HepG2 (cell line): ENCODE data around the gene SPSB1. TPM values are rescaled to one million over a fixed set of nuclear protein-coding genes. Genes with fewer than 3 reads are reported as not detected.

Experiments
- ARID4A ChIP-seq: sonication (generic); formaldehyde crosslinking; IDR thresholded peaks from 2 replicates; pipeline ENCODE4 v1.5.0; 2020; ENCODE audit warnings: mild to moderate bottlenecking, missing genetic modification reagents, borderline replicate concordance
- CREM ChIP-seq, 2 experiments: sonication (generic) in 1 of 2; formaldehyde crosslinking in 1 of 2; IDR thresholded peaks; 2 replicates each; pipeline versions ENCODE4 v1.4.0 to v1.6.1; 2016 to 2020; ENCODE audit warnings: antibody characterized with exemption in 1 of 2, mild to moderate bottlenecking in 1 of 2, missing genetic modification reagents in 1 of 2
- GABPB1 ChIP-seq: IDR thresholded peaks from 2 replicates; pipeline ENCODE4 v1.6.1; 2016; ENCODE audit warnings: mild to moderate bottlenecking, missing genetic modification reagents, moderate library complexity, missing compliant biosample characterization
- GPBP1L1 ChIP-seq: sonication (generic); formaldehyde crosslinking; IDR thresholded peaks from 2 replicates; pipeline ENCODE4 v1.5.0; 2020; ENCODE audit warnings: mild to moderate bottlenecking, missing genetic modification reagents
- MLXIP ChIP-seq: sonication (generic); formaldehyde crosslinking; IDR thresholded peaks from 2 replicates; pipeline ENCODE4 v1.9.0; 2021; ENCODE audit warnings: missing genetic modification reagents, borderline replicate concordance
- NFAT5 ChIP-seq: sonication (generic); formaldehyde crosslinking; IDR thresholded peaks from 2 replicates; pipeline ENCODE4 v1.4.0; 2020; ENCODE audit warnings: missing genetic modification reagents
- ZBTB3 ChIP-seq: sonication (generic); formaldehyde crosslinking; IDR thresholded peaks from 2 replicates; pipeline ENCODE4 v1.4.0; 2020; ENCODE audit warnings: low read depth, mild to moderate bottlenecking, moderate library complexity, missing genetic modification reagents, borderline replicate concordance
- ZBTB46 ChIP-seq: sonication (generic); formaldehyde crosslinking; IDR thresholded peaks from 2 replicates; pipeline ENCODE4 v1.4.0; 2020; ENCODE audit warnings: mild to moderate bottlenecking, missing genetic modification reagents, borderline replicate concordance
- ZNF207 ChIP-seq: fragments of 450-650 bp; IDR thresholded peaks from 2 replicates; pipeline ENCODE4 v1.6.1; 2016; ENCODE audit warnings: antibody characterized with exemption, borderline replicate concordance
- ZNF761 ChIP-seq: sonication (generic); formaldehyde crosslinking; conservative IDR thresholded peaks from 2 replicates; pipeline ENCODE4 v1.4.0; 2020; ENCODE audit warnings: mild to moderate bottlenecking, missing genetic modification reagents
- polyA plus RNA-seq, 8 experiments: library from polyadenylated mRNA; depleted of rRNA in 3 of 8; stranded (reverse) in 7 of 8; unstranded in 1 of 8; fragments of >200 nt; fragmentation: Illumina TruSeq in 4 of 8; extraction: Trizol in 4 of 8; gene quantifications; 2 replicates each; pipeline versions ENCODE4 v1.2.1 to v1.2.3, GENCODE V29; 2011 to 2016; ENCODE audit warnings: low read depth in 4 of 8, missing spikeins in 1 of 8, mixed read lengths in 1 of 8; ENCODE audit not compliant: insufficient read depth in 1 of 8
- total RNA-seq, 5 experiments: library from RNA; depleted of rRNA; stranded (reverse); fragments of >200 nt; fragmentation: Illumina TruSeq; extraction: Trizol; gene quantifications; 2 replicates each; pipeline ENCODE4 v1.2.3, GENCODE V29; 2016; ENCODE audit warnings: low read depth in 1 of 5

SPSB1 gene
- total and polyA plus RNA-seq, 2 of the 13 experiments (the other 11 are each of a cell fraction or from before 2014, with no cell fraction given) = 5.0 to 8.0 TPM

- no peak; the same call in 1 of the 2 replicates for TF ChIP-seq CREM (IDR thresholded peaks at IDR 0.05)
- no peak for TF ChIP-seq CREM (CRISPR knock-in tag; IDR thresholded peaks at IDR 0.05)
- TF ChIP-seq ZBTB3 (CRISPR knock-in tag) = 0 out of 2 replicates have a peak, but pooled peaks have one; percentile 50
- TF ChIP-seq GABPB1 (CRISPR knock-in tag) = peak; percentile 21
- TF ChIP-seq ZNF207 = no peak
- no peak for TF ChIP-seq MLXIP
- TF ChIP-seq ZBTB46 (CRISPR knock-in tag) = peak; percentile 35; the same call in 1 of the 2 replicates
- TF ChIP-seq ARID4A (CRISPR knock-in tag) = peak; percentile 75
- TF ChIP-seq GPBP1L1 (CRISPR knock-in tag) = no peak
- no peak for TF ChIP-seq NFAT5
- TF ChIP-seq ZNF761 (CRISPR knock-in tag) = peak; percentile 88
Measured at GRCh38 chr1:9249534-9250410, 42.9 kb upstream of the SPSB1 start (continued).
